TTC549 (cell line): ENCODE results near the gene PAOX.

Experiments used
- FAIRE-seq: peaks from 2 replicates; lab custom pipeline; 2012; peaks lifted over from hg19 to GRCh38; lab: Jason Lieb, UNC

Gene PAOX

GRCh38 chr10:133379152-133379800 lies at the start of gene PAOX:
Gene PAOX (plus strand): TSS chr10:133379262. CDS start chr10:133379317, 55 bp downstream.
- FAIRE-seq, result no peak

- peak; percentile 26 for FAIRE-seq
These were observed 49.4 kb upstream of the PAOX start for GRCh38 chr10:133329491-133330202.

GRCh38 chr10:133332936-133333699 lies 45.9 kb upstream of the PAOX start:
- no peak for FAIRE-seq

- no peak for FAIRE-seq
These were observed 44.4 kb upstream of the PAOX start for GRCh38 chr10:133334503-133335245.

- FAIRE-seq, result no peak
These were observed 43.6 kb upstream of the PAOX start for GRCh38 chr10:133335246-133336117.

- no peak for FAIRE-seq
These were observed 42.9 kb upstream of the PAOX start for GRCh38 chr10:133336118-133336576.

- no peak for FAIRE-seq
These were observed 42.3 kb upstream of the PAOX start, which contains the start of gene CALY for GRCh38 chr10:133336577-133337369. Gene CALY (minus strand): TSS chr10:133336896. CDS start chr10:133328989, 7,907 bp downstream.

GRCh38 chr10:133337370-133337725 lies 41.7 kb upstream of the PAOX start:
- FAIRE-seq, result no peak

GRCh38 chr10:133338080-133339071 lies 40.7 kb upstream of the PAOX start:
- no peak for FAIRE-seq

- FAIRE-seq, result no peak
These were observed 39.2 kb upstream of the PAOX start for GRCh38 chr10:133339708-133340380.

GRCh38 chr10:133341983-133342382 lies 37.1 kb upstream of the PAOX start:
- no peak for FAIRE-seq

- FAIRE-seq, result no peak
These were observed 36.1 kb upstream of the PAOX start for GRCh38 chr10:133342942-133343341.

GRCh38 chr10:133343558-133343957 lies 35.5 kb upstream of the PAOX start:
- FAIRE-seq, result no peak

- no peak for FAIRE-seq
These were observed 34.8 kb upstream of the PAOX start for GRCh38 chr10:133344236-133344635.

GRCh38 chr10:133346413-133346812 lies 32.6 kb upstream of the PAOX start:
- FAIRE-seq, result no peak

GRCh38 chr10:133347710-133348517 lies 31.1 kb upstream of the PAOX start:
- FAIRE-seq, result no peak

- no peak for FAIRE-seq
These were observed 29.9 kb upstream of the PAOX start for GRCh38 chr10:133349160-133349568.

GRCh38 chr10:133349577-133350011 lies 29.5 kb upstream of the PAOX start:
- FAIRE-seq, result no peak
